HG03378 (cell line): Measurements from ENCODE around the gene VCAM1.
"Not testable (repeated sequence)": the region's sequence is repeated elsewhere in the genome, so short reads cannot be mapped to it uniquely, and the experiment has no call there.

Experiments
- ATAC-seq: cut with Tn5 transposase; IDR thresholded peaks from one replicate; pipeline ENCODE4 v1.9.1; 2021; ENCODE audit warnings: mild to moderate bottlenecking, moderate library complexity; ENCODE audit not compliant: unreplicated experiment

VCAM1 gene

GRCh38 chr1:100773444-100773843, 53.9 kb downstream of the VCAM1 start:
- ATAC-seq, result no peak

GRCh38 chr1:100774370-100774769, 54.8 kb downstream of the VCAM1 start:
- ATAC-seq, result no peak

- ATAC-seq, result no peak
Measured at GRCh38 chr1:100775483-100775882, 55.9 kb downstream of the VCAM1 start.

GRCh38 chr1:100778748-100779147, 59.2 kb downstream of the VCAM1 start:
- ATAC-seq, result no peak

- ATAC-seq, result no peak
Measured at GRCh38 chr1:100780814-100781213, 61.3 kb downstream of the VCAM1 start.

- ATAC-seq, result not testable (repeated sequence)
Measured at GRCh38 chr1:100781728-100782127, 62.2 kb downstream of the VCAM1 start.

- no peak for ATAC-seq
Measured at GRCh38 chr1:100782473-100783039, 63.0 kb downstream of the VCAM1 start.

- no peak for ATAC-seq
Measured at GRCh38 chr1:100785470-100786052, 66.0 kb downstream of the VCAM1 start.

GRCh38 chr1:100786870-100787269, 67.3 kb downstream of the VCAM1 start:
- no peak for ATAC-seq
